Retinal pigment epithelial cell (primary cell): ENCODE data around the gene RASA4B.

Experiments used
- DNase-seq: peaks from one replicate; pipeline ENCODE4 v3.0.0-alpha.2; 2010; ENCODE audit warnings: low read depth
- H3K4me3 ChIP-seq: 2 replicates; pipeline ENCODE4 v1.5.1; 2011; ENCODE audit warnings: mild to moderate bottlenecking, low read length, control low read depth, moderate library complexity
- CTCF ChIP-seq: conservative IDR thresholded peaks from 2 replicates; pipeline ENCODE4 v1.5.1; 2011; ENCODE audit warnings: low read depth, low read length, control low read depth, inconsistent platforms

Gene RASA4B

DNA sequence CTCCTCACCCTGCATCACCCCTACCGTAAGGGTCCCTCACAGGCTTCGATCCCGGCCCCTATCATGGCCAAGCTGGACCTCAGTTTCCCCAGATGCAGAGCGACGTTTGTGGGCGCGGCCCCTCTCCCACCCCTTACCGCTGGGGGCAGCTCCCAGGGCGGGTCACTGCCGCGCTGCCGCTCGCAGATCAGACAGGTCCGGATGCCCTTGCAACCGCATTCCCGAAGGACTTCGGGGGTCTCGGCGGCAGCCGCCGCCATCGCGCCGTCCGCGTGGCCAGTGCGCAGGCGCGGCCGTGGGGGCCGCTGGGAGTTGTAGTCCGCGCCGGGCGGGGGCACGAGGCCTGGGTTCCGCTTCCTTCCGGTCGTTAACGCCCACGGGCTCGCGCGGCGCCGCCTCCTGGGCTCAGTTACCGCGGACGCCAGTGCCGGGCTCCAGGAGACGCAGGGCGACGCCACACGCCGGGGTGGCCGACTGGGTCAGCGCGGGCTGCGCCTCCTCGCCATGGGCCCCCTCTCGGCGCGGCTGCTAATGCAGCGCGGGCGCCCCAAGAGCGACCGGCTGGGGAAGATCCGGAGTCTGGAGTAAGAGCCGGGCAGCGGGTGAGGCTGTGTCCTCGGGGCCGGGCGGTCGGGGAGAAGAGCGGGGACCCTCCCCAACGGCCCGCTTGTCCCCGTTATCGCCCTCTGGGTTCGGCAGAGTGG, 52.8 kb downstream of the RASA4B start, which contains the start of the genes ALKBH4 and LRWD1:
ALKBH4 (minus strand) TSS at position 287 of the 704 bp plus-strand sequence; CDS start at position 260, 27 bp downstream.
LRWD1 (plus strand) TSS at position 408 of the 704 bp plus-strand sequence; CDS start at position 505, 97 bp downstream.
- DNase-seq: peak; percentile 57
- no peak for TF ChIP-seq CTCF
- H3K4me3 ChIP-seq: peak within 1 kb of the TSS; percentile 99

- no peak for DNase-seq
- TF ChIP-seq CTCF: no peak
- H3K4me3 ChIP-seq: peak overlapping the region; percentile 99
Measured at GRCh38 chr7:102463841-102464576, 53.6 kb downstream of the RASA4B start.

GRCh38 chr7:102460467-102460866, 57.1 kb downstream of the RASA4B start:
- no peak for DNase-seq
- no peak for TF ChIP-seq CTCF
- no peak overlapping the region for H3K4me3 ChIP-seq

DNA sequence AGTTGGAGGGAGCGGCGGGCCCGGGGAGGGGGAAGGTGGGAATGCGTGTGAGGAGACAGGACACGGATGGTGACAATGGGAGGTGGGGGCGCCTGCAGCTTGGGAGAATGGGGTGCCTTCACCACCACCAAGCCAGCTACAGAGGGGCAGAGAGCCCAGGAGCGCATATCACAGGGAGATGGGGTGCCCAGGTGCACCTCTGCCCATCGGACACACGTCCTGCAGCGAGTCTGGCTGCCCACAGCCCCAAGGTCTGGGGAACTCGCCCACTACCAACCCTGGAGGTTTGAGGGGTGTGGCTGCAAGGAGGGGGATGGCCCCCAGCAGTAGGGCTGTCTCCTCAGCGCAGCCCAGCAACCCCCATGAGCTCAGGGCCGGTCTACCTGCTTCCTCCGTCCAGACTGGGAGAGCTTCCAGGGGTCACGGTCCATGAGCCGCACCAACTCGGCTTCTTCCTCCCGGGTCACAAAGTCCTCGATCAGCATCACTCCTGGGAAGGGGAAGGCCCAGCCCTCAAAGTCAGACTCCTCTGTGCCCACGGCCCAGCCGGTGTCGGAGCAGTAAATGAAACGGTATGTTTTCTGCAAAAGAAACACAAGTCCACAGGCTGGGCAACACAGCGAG, 58.2 kb downstream of the RASA4B start:
- H3K4me3 ChIP-seq: no peak overlapping the region
- no peak for DNase-seq
- no peak for TF ChIP-seq CTCF

GRCh38 chr7:102457352-102457924, 60.1 kb downstream of the RASA4B start:
- no peak for DNase-seq
- TF ChIP-seq CTCF: no peak
- H3K4me3 ChIP-seq: no peak overlapping the region

GRCh38 chr7:102456327-102456726, 61.2 kb downstream of the RASA4B start:
- TF ChIP-seq CTCF: no peak
- DNase-seq: no peak

More at GRCh38 chr7:102456327-102456726, 61.2 kb downstream of the RASA4B start:
- H3K4me3 ChIP-seq: no peak overlapping the region
